Sigmoid colon (tissue), 7 donors: ENCODE results near the gene GTF2IRD1. TPM values are rescaled to one million over a fixed set of nuclear protein-coding genes. Genes with fewer than 3 reads are reported as not detected.

Experiments used
- DNase-seq: peaks from one replicate; pipeline ENCODE4 v3.0.0-alpha.2; 2019
- H3K27ac ChIP-seq, 4 donors: fragments of 200-600 bp; sonication (generic); one replicate each; pipeline ENCODE4 v1.5.1; 2016 to 2019; ENCODE audit warnings: mild to moderate bottlenecking in 1 of 4
- H3K27me3 ChIP-seq, 3 donors: fragments of 200-600 bp; sonication (generic); one replicate each; pipeline ENCODE4 v1.5.1; 2019; ENCODE audit warnings: mild to moderate bottlenecking in 1 of 3
- H3K36me3 ChIP-seq, 4 donors: fragments of 200-600 bp; sonication (generic); one replicate each; pipeline ENCODE4 v1.5.1; 2016 to 2019
- H3K4me1 ChIP-seq, 4 donors: fragments of 200-600 bp; sonication (generic); one replicate each; pipeline ENCODE4 v1.5.1; 2017 to 2019
- H3K4me3 ChIP-seq, 4 donors: fragments of 200-600 bp; sonication (generic); one replicate each; pipeline ENCODE4 v1.5.1; 2017 to 2019; ENCODE audit warnings: mild to moderate bottlenecking in 2 of 4, moderate library complexity in 1 of 4
- H3K9me3 ChIP-seq, 4 donors: fragments of 200-600 bp in 3 of 4; sonication (generic) in 3 of 4; one replicate each; pipeline versions ENCODE4 v1.5.1 to v1.6.1; 2013 to 2019
- CTCF ChIP-seq, 4 experiments: fragments of 450-650 bp in 3 of 4; fragments of 200-600 bp in 1 of 4; IDR thresholded peaks; one replicate each; pipeline ENCODE4 v1.5.1; 2016 to 2019; ENCODE audit warnings: antibody characterized with exemption in 4 of 4, mild to moderate bottlenecking in 3 of 4, moderate library complexity in 2 of 4
- EP300 ChIP-seq, 4 donors: sonication (generic); formaldehyde crosslinking; IDR thresholded peaks; one replicate each; pipeline ENCODE4 v1.6.1; 2017; ENCODE audit warnings: antibody characterized with exemption in 4 of 4
- POLR2A ChIP-seq, 2 donors: fragments of 450-650 bp; IDR thresholded peaks; one replicate each; pipeline ENCODE4 v1.6.1; 2016; ENCODE audit warnings: antibody characterized with exemption in 2 of 2, mild to moderate bottlenecking in 2 of 2, moderate library complexity in 2 of 2
- POLR2AphosphoS5 ChIP-seq, 4 donors: sonication (generic); formaldehyde crosslinking; IDR thresholded peaks; one replicate each; pipeline ENCODE4 v1.6.1; 2017; ENCODE audit warnings: antibody characterized with exemption in 4 of 4
- whole genome bisulfite sequencing, 2 donors: extraction: QIAGEN DNeasy Blood & Tissue Kit; methylation state at CpG; one replicate each; pipeline ENCODE4 v1.1.7; 2013; 5-methylcytosine and 5-hydroxymethylcytosine counted together
- intact Hi-C: fragments of 100-400 bp; cut with DNase I; formaldehyde crosslinking; loops from one replicate; pipeline ENCODE4 v1.15.1; 2023
- polyA plus RNA-seq, 3 donors: library from polyadenylated mRNA; stranded (reverse); fragments of 200-250 nt; gene quantifications; one replicate each; pipeline ENCODE4 v1.2.3, GENCODE V29; 2013
- total RNA-seq, 4 donors: library from RNA; depleted of rRNA; stranded (reverse); fragments of >200 nt; gene quantifications; one replicate each; pipeline ENCODE4 v1.1.0, GENCODE V29; 2016
- donor health status: healthy with polysubstance abuse.
- donor health status: Bipolar disorder and iron deficiency.
- donor health status: healthy.

The GTF2IRD1 gene
- total and polyA plus RNA-seq, 7 donors = 1.8 to 24.2 (median 15.0) TPM

DNA sequence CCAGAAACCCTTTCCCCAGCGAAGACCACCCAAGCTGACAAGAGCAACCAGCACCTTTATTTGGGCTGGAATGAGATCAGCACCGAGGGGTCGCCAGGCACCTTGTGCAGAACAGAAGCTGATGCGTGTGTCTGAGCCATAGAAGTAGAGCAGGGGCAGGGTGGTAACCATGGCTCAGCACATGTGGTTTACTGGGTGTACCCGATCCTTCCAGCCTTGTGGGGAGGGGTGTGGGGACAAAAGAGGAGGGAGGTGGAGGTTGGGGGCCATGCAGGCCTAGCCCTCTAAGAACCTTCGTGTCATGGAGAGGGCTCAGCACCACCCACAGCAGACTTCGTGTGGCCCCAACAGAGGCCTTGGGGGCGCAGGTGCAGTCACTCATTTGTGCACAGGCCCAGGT is 119.8 kb downstream of the GTF2IRD1 start:
- H3K27ac ChIP-seq = no peak overlapping the region
- TF ChIP-seq CTCF (IDR thresholded peaks at IDR 0.05) (no peak), EP300 (IDR thresholded peaks at IDR 0.05) (no peak), POLR2AphosphoS5 (IDR thresholded peaks at IDR 0.05) (no peak), POLR2A (IDR thresholded peaks at IDR 0.05) (no peak)
- peaks cover 0 to 4% (median 0%) of the 10 kb centered on the region in 4 donors for H3K36me3 ChIP-seq
- H3K4me3 ChIP-seq = no peak overlapping the region
- no peak for DNase-seq
- intact Hi-C loops = no loop called here
- no peaks in the 10 kb centered on the region for H3K4me1 ChIP-seq
- 75 to 88% methylated on average over 8 of the region's 8 CpGs for WGBS, 2 donors
- H3K27me3 ChIP-seq = no peaks in the 10 kb centered on the region
- no peaks in the 10 kb centered on the region for H3K9me3 ChIP-seq

GRCh38 chr7:74575083-74575784 is 121.5 kb downstream of the GTF2IRD1 start:
- no peak for DNase-seq
- Histone ChIP-seq H3K4me1 (peaks cover 0 to 7% (median 3%) of the 10 kb centered on the region in 4 donors), H3K27me3 (no peaks in the 10 kb centered on the region), H3K36me3 (peaks cover 0 to 4% (median 0%) of the 10 kb centered on the region in 4 donors), H3K27ac (no peak overlapping the region), H3K9me3 (no peaks in the 10 kb centered on the region), H3K4me3 (no peak overlapping the region)
- WGBS, 2 donors = 71 to 88% methylated on average over 11 of the region's 11 CpGs
- intact Hi-C loops = no loop called here
- TF ChIP-seq CTCF (IDR thresholded peaks at IDR 0.05) (no peak), POLR2A (IDR thresholded peaks at IDR 0.05) (no peak), POLR2AphosphoS5 (IDR thresholded peaks at IDR 0.05) (no peak), EP300 (IDR thresholded peaks at IDR 0.05) (no peak)

- H3K36me3 ChIP-seq = peaks cover 0 to 4% (median 0%) of the 10 kb centered on the region in 4 donors
- H3K4me3 ChIP-seq = no peak overlapping the region
- peaks cover 0 to 12% (median 5%) of the 10 kb centered on the region in 4 donors for H3K4me1 ChIP-seq
- no peak for DNase-seq
- H3K27me3 ChIP-seq = no peaks in the 10 kb centered on the region
- no peaks in the 10 kb centered on the region for H3K9me3 ChIP-seq
- intact Hi-C loops = no loop called here
- no peak overlapping the region for H3K27ac ChIP-seq
- WGBS, 2 donors = 86 to 94% methylated on average over 7 of the region's 7 CpGs
- TF ChIP-seq EP300 (IDR thresholded peaks at IDR 0.05) = no peak
- TF ChIP-seq POLR2A (IDR thresholded peaks at IDR 0.05) = no peak
- TF ChIP-seq POLR2AphosphoS5 (IDR thresholded peaks at IDR 0.05) = no peak
- no peak for TF ChIP-seq CTCF (IDR thresholded peaks at IDR 0.05)
Measured at GRCh38 chr7:74575811-74576210, 122.1 kb downstream of the GTF2IRD1 start.

DNA sequence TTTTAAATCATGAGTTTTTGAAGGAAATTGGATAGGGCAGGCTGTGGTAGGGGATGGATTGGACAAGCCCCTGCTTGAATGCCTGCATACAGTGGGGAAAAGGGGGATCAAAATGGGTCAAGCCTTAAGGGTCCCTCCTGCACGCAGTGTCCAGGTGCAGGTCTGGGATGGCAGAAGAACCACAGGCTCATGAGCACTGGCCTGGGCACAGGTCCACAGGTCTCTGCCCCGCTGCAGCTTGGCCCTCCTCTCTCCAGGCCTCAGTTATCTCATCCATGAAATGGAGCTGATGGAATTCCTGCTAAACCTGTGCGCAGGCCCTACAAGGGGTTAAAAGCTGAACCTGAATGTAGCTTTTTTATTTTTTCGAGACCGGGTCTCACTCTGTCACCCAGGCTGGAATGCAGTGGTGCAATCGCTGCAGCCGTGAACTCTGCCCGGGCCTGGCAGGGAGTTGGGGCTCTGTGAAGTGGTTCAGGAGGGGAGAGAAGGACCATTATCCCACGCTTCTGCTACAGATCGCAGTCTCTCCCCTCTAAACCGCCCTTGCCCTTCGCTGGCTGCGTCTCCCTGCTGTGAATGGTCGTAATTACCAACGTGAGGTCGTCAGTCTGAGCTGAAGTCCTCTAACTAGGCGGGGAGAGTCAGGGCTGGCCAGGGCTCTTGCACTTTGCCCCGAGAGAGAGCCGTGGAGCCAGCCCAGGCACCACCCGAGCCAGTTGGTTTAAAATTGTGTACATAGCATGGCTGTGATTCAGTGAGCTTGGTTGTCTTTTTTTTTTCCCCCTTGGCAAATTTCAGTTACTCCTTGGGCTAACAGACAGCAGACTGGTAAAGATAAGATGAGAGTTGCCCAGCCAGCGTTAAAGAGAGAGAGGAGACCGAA is 126.3 kb downstream of the GTF2IRD1 start:
- Histone ChIP-seq H3K9me3 (no peaks in the 10 kb centered on the region), H3K4me3 (no peak overlapping the region), H3K36me3 (peaks cover 0 to 4% (median 0%) of the 10 kb centered on the region in 4 donors), H3K27me3 (no peaks in the 10 kb centered on the region), H3K4me1 (peaks cover 0 to 12% (median 5%) of the 10 kb centered on the region in 4 donors), H3K27ac (peak overlapping the region; percentile 31 to 57 (median 46))
- intact Hi-C loops = loop anchor here (10.0 kb wide), 1 partner anchor 65 kb away; no protein-coding TSS in a partner anchor
- WGBS, 2 donors = 22 to 66% methylated on average over 22 of the region's 22 CpGs
- no peak for DNase-seq
- no peak for TF ChIP-seq POLR2A (IDR thresholded peaks at IDR 0.05)
- TF ChIP-seq CTCF (IDR thresholded peaks at IDR 0.05) = no peak
- TF ChIP-seq EP300 (IDR thresholded peaks at IDR 0.05) = no peak
- TF ChIP-seq POLR2AphosphoS5 (IDR thresholded peaks at IDR 0.05) = no peak
